GM21786 (cell line): ENCODE measurements around the gene ZBTB20.

Source experiments
- ATAC-seq: cut with Tn5 transposase; IDR thresholded peaks from one replicate; pipeline ENCODE4 v1.9.1; 2021; ENCODE audit not compliant: unreplicated experiment

Gene ZBTB20

DNA sequence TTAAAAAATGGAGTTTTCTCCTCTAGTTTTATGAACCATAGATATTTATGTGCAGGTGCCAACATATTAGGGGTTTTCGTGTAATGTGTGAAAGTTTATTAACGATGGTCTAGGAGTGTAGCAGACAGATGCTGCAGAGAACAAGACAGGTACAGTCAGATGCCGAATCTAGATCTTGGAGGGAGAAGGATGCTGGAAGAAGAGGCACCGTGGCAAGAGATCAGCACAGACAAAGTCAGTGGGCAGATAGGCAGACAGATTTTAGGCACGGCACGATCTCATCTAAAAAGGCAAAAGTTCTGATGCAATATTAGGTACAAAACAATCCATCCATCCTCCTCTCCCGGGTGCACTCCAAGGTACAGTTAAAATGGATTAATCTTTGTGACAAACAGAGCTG is 691.7 kb downstream of the ZBTB20 start:
- no peak for ATAC-seq

GRCh38 chr3:114454551-114455251 is 692.4 kb downstream of the ZBTB20 start:
- ATAC-seq: no peak

DNA sequence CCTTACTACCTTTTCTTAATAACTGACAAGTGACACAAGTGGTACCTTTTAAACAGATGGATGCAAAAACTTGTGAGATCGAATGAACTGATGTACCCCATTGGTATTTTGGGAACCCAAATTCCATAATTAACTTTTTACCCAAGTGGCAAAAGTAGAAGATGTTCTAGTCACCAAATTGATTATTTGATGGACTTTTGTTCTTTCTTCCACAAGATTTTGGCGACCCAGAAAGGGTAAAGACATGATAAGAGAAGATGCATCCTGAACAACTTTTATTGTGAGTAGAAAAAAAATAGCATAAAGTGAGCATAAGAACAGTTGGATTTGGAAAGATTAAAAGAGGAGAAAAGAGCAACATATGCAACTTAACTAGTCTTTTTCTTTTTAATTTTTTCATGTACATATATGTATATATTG is 693.7 kb downstream of the ZBTB20 start:
- no peak for ATAC-seq

DNA sequence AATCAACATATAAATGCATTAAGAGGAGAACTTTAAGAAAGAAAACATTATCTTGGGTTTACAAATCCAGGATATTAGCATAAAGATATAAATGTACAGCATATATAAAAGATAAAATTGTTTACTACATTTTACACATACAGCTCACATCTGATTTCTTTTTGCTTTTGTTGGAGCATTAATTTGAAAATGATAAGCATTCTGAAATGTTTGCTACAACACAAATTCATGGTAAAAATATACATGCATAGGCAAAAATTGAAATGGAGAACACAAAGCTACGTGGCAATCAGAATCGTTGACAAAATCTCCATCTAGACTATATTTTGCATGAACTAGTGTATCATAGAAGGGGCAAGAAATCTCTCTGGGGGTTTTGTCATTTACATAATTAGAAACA is 694.2 kb downstream of the ZBTB20 start:
- no peak for ATAC-seq

GRCh38 chr3:114452256-114452655 is 694.8 kb downstream of the ZBTB20 start:
- ATAC-seq: no peak

DNA sequence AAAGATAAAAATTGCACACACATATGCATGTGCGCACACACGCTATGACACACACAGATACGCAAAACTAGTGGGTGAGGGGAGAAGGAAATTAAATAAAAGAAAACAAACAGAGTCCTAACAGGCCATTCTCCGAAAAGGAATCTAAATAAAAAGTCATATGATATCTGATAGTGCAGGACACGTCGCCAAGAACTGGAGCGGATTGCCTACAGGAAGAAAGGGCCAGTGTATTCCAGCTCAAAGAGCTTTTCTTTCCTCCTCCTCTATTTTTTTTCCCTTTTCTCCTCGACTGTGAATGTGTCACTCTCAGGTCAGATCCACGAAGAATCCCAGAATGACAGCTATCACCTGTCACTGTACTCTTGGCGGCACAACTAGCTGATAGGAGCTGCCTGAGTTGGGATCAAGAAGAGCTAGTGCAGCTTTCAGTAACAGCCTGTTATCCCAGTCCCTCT is 695.5 kb downstream of the ZBTB20 start:
- no peak for ATAC-seq

DNA sequence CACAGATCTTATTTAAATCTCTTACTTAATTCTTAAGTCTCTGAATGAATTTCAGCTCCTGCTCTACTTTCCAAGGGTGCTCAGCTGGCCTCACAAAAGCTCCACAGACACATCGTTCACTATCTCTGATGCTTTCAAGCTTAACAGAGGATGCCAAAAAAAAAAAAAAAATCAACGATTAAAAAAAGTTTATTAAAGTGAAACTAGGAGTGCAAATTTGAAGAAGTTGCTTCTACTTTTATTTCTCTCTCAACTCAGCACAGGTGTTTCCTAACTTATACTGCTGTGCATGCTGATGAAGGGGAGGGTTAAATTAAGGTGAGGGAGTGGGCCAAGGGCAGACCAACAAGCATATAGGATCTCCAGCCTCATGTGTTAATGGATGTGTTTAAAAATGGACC is 696.0 kb downstream of the ZBTB20 start:
- no peak for ATAC-seq

GRCh38 chr3:114450008-114450596 is 697.0 kb downstream of the ZBTB20 start:
- no peak for ATAC-seq

- ATAC-seq: no peak
Measured at GRCh38 chr3:114449271-114450007, 697.6 kb downstream of the ZBTB20 start.

DNA sequence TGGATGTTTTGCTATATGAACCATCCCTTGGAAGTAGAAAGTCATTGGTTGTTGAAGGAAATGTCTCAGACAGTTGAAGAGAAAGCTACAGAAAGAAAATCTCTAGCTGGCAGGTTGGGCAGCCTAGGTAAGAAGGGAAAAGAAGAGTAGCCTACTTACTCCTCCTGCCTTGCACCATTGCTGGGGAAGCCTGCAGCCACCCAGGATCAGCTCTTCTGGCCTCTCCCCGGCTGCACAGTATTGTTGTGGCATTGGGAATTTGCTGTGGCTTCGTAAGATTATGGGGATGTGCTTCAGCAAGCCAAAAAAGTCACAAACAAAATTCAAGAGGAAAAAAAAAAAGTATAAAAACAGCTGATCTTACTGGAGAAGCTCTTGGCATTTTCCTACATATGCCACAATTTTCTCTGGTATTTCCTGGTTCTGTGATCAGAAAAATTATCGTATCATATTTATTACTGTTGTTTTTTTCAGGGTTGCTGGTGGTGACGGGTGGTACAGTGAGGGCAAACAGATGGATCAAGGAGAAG is 699.1 kb downstream of the ZBTB20 start:
- no peak for ATAC-seq

DNA sequence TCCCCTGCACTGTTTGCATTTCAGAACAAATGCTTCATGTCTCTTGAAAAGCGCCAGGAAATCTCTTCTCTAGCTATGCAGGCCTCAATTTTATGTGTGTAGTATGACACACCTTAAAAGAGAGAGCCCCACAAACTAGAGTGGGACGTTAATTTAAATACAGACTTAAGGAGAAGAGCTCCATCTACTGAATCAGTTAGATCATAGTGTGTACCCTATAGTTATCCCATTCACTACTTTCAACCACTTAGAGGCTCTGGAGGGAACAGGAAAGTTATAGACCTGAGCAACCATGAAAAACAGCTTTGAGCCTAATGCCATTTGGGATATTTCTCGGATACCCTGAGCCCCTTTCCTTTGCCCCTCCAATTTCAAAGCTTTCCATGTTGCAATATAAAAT is 699.5 kb downstream of the ZBTB20 start:
- ATAC-seq: no peak

- no peak for ATAC-seq
Measured at GRCh38 chr3:114446600-114446999, 700.5 kb downstream of the ZBTB20 start.

GRCh38 chr3:114445233-114445632 is 701.9 kb downstream of the ZBTB20 start:
- ATAC-seq: no peak

DNA sequence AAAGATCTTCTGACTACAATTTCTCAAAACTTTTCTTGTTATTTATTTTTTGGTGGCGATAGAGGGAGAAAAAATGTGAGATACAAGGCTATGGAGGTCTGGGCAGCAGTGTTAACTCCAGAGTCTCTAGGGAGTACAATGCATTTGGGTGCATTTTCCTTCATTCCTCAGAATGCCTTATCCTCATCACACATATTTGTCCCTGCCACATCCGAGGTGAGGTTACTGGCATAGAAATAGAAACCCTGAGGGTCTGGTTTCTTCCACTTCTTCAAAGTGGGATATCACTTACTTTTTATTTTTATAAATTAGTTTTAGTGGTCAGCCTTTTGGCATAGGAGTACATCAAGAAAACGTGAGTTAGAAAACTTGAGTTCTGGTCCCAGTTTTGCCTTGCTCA is 702.9 kb downstream of the ZBTB20 start:
- ATAC-seq: no peak

DNA sequence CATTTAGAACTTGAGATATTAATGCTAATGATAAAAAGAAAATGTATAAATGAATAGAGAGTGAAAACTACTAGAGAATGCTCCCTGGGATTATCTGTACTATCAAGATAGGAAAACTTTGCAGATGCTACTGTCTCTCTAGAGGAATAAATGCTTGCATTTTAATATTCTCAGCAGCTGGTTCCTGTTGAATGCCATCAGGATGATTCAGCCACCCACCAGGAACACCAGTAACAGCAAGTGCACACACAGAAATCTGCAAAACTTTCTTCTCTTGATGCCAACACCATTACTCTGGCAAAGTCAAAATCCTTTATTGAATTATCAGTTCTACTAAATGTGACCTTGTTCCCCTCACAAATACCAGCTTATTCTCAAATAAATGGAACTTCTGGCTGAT is 704.8 kb downstream of the ZBTB20 start:
- ATAC-seq: no peak

DNA sequence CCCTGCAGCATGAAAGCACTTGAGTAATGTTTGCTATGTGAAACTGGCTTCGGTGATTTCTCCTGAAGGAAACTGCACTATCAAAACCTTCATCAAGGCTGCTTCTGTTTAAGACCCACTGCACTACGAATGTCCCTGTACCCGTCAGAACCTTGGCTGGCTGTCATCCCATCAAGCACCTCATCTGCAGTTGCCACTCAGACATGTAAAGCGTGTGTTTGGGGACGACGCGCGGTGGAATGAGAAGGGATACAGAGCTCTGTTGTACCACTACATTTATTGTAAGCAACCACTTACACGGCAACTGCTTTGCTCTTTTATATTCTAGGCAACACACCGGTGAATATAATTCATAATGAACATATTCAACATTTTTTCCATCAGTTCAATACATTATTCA is 705.7 kb downstream of the ZBTB20 start:
- ATAC-seq: no peak

DNA sequence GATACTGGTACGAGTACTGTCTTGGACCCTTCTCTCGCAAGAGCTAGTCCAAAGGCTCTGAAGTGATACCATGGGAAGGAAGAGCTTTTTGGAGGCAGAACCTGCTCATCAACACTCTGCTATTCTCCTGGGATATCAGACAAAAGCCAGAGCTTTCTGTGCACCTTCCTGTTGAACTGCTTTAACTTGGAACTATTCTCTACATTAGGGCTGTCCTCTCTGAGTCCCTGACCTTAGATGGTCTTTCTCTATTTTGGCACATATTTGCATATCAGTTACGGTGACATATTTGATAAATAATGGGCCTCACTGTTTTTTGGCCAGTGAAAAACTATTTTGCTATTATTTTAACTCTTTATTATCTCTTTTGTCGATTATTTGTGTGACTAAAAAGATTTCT is 706.4 kb downstream of the ZBTB20 start:
- ATAC-seq: no peak

DNA sequence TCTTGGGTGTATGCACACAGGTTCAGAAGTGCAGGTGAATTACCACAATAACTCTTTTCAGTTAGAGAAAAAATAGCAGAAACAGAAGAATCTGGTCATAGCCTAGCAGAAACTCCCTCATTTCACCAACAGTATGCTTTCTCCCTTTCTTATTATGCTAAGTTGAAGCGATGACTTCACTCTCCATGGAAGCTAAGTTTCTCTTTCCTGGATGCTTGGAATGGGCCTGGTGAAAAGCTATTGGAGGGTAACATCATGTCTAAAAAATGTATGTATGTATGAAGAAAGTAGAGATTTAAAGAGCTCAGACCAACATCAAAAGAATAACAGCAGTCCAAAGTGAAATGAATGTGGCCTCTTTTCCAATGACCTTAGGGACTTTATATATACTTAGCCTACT is 707.8 kb downstream of the ZBTB20 start:
- no peak for ATAC-seq

- ATAC-seq: no peak
Measured at GRCh38 chr3:114437897-114438296, 709.2 kb downstream of the ZBTB20 start.

- ATAC-seq: no peak
Measured at GRCh38 chr3:114436182-114436581, 710.9 kb downstream of the ZBTB20 start.

DNA sequence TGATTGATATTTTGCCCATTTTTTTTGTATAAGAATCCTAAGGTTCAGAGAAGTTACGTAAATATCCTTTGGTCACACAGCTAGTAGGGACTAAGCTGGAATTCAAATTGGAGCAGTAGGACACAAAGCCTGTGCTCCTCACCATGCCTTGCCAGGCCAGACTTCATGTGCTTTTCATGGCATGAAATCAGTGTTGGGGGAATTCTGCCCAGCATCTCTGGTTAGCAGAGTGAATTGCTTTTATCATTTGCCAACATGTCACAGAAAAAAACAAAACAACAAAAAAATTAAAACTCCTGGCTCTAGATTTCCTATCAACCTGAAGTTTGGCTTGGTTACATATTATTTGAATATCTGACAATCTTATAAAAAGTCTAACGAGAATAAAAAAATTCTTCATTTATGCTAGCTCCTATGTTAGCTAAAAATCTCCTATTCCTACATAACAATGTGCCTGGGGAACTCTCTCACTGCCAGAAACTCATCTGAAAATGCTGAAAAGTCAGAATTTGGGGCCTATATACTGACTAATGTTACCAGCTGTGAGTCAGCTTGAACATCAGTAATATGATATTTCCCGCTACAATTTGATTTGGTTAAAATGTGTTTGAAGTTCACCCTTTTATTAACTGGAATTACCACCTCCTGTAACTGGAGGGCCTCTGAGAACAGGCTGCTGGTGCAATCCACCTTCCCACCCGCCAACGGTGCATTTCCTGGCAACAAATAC is 711.5 kb downstream of the ZBTB20 start:
- ATAC-seq: no peak
